GM13976 (cell line): Measurements from ENCODE around the gene CUEDC2.

ENCODE experiments used
- DNase-seq: peaks from one replicate; pipeline ENCODE4 v3.0.0; 2012; ENCODE audit warnings: low spot score
- CTCF ChIP-seq: IDR thresholded peaks from 2 replicates; pipeline ENCODE4 v1.5.1; 2012; ENCODE audit warnings: borderline replicate concordance, mild to moderate bottlenecking; ENCODE audit not compliant: insufficient read depth; ENCODE audit errors: extremely low read depth, missing control alignments, control extremely low read depth
- in situ Hi-C: fragments of 300-500 bp; cut with MboI; formaldehyde crosslinking; loops from one replicate; pipeline ENCODE4 v1.12.0; 2022; ENCODE audit warnings: low sequenced_read_pairs, mixed read lengths, inconsistent platforms; ENCODE audit not compliant: unreplicated experiment

CUEDC2 gene

GRCh38 chr10:102444851-102445250 is 12.5 kb upstream of the CUEDC2 start:
- DNase-seq, result no peak
- TF ChIP-seq CTCF, result no peak
- in situ Hi-C loops, result no loop called here

GRCh38 chr10:102438374-102438773 is 6.0 kb upstream of the CUEDC2 start:
- no peak for DNase-seq
- no peak for TF ChIP-seq CTCF
- in situ Hi-C loops, result no loop called here

- in situ Hi-C loops, result no loop called here
- no peak for DNase-seq
- TF ChIP-seq CTCF, result no peak
Observed at GRCh38 chr10:102437515-102437914, 5.1 kb upstream of the CUEDC2 start.

- no peak for DNase-seq
- in situ Hi-C loops, result no loop called here
- no peak for TF ChIP-seq CTCF
Observed at GRCh38 chr10:102436312-102436711, 3.9 kb upstream of the CUEDC2 start.

GRCh38 chr10:102435529-102436233 is 3.3 kb upstream of the CUEDC2 start:
- peak; percentile 71 for DNase-seq
- in situ Hi-C loops, result no loop called here

GRCh38 chr10:102435133-102435497 is 2.7 kb upstream of the CUEDC2 start:
- in situ Hi-C loops, result no loop called here
- TF ChIP-seq CTCF, result no peak
- DNase-seq, result no peak

More at GRCh38 chr10:102435529-102436233, 3.3 kb upstream of the CUEDC2 start:
- no peak for TF ChIP-seq CTCF

GRCh38 chr10:102434394-102435132 is 2.2 kb upstream of the CUEDC2 start:
- DNase-seq, result no peak
- TF ChIP-seq CTCF, result no peak
- in situ Hi-C loops, result no loop called here
